ENCODE results near the gene RASGRP1. TPM values are rescaled to one million over a fixed set of nuclear protein-coding genes. Genes with fewer than 3 reads are reported as not detected.

The RASGRP1 gene
- total and polyA plus RNA-seq, 2 donors (not counting 1 experiment from before 2014, with no cell fraction given), result 1.6 TPM; not detected in 1

DNA sequence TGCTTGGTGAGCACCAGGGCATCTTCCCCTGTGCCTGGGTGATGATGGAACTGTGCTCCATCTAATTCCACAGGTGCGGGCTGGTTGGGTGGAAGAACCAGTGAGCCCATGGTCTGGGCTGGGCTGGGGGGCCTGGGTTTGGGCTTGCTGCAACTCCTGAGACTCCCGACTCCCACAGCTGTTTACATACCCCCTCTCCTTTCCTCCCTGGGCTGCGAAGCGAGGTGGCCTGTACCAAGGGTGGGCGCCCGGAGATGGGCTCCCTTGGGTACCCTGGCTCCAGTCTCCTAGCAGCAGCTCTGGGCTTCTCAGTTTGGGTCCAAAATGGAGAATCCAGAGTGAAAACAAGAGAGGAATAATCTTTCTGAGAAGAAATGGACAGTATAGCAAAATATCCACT lies 105.1 kb downstream of the RASGRP1 start:
- DNase-seq (ENCODE audit: low read depth in 2 of 2), result no peak
- TF ChIP-seq EZH2 (IDR thresholded peaks at IDR 0.05; ENCODE audit: low read length, missing control alignments), result no peak
- TF ChIP-seq, protein P1, sequence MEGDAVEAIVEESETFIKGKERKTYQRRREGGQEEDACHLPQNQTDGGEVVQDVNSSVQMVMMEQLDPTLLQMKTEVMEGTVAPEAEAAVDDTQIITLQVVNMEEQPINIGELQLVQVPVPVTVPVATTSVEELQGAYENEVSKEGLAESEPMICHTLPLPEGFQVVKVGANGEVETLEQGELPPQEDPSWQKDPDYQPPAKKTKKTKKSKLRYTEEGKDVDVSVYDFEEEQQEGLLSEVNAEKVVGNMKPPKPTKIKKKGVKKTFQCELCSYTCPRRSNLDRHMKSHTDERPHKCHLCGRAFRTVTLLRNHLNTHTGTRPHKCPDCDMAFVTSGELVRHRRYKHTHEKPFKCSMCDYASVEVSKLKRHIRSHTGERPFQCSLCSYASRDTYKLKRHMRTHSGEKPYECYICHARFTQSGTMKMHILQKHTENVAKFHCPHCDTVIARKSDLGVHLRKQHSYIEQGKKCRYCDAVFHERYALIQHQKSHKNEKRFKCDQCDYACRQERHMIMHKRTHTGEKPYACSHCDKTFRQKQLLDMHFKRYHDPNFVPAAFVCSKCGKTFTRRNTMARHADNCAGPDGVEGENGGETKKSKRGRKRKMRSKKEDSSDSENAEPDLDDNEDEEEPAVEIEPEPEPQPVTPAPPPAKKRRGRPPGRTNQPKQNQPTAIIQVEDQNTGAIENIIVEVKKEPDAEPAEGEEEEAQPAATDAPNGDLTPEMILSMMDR (conservative IDR thresholded peaks at IDR 0.05 in 1 of 2, IDR thresholded peaks at IDR 0.05 in 1 of 2; ENCODE audit: low read depth in 1 of 2, low read length in 2 of 2), result no peak
- Histone ChIP-seq H3K9ac (ENCODE audit: insufficient read depth, low read length) (no peak overlapping the region), H3K27me3 (ENCODE audit: control insufficient read depth, insufficient read depth, low read length) (no peaks in the 10 kb centered on the region), H4K20me1 (ENCODE audit: control insufficient read depth, extremely low read depth, insufficient read depth, low read length) (no peaks in the 10 kb centered on the region), H3K4me2 (ENCODE audit: extremely low read depth, insufficient read depth, low read length) (no peak overlapping the region), H2AFZ (ENCODE audit: low read length) (no peak overlapping the region), H3K36me3 (ENCODE audit: control insufficient read depth, insufficient read depth, low read length) (no peaks in the 10 kb centered on the region), H3K27ac (ENCODE audit: insufficient read depth, low read length) (no peak overlapping the region), H3K79me2 (ENCODE audit: control insufficient read depth, insufficient read depth, low read length) (peaks cover 71% of the 10 kb centered on the region), H3K9me3 (ENCODE audit: control insufficient read depth, insufficient read depth, low read depth, low read length) (no peaks in the 10 kb centered on the region), H3K4me3 (replicated peaks in 1 of 4; ENCODE audit: control extremely low read depth in 1 of 4, insufficient read depth in 1 of 4, low read depth in 3 of 4, low read length in 4 of 4) (no peak overlapping the region), H3K4me1 (ENCODE audit: control insufficient read depth, extremely low read depth, insufficient read depth, low read length) (peaks cover 5% of the 10 kb centered on the region)

GRCh38 chr15:38458646-38459045 lies 106.0 kb downstream of the RASGRP1 start:
- Histone ChIP-seq H3K9ac (ENCODE audit: insufficient read depth, low read length) (no peak overlapping the region), H3K27me3 (ENCODE audit: control insufficient read depth, insufficient read depth, low read length) (no peaks in the 10 kb centered on the region), H3K27ac (ENCODE audit: insufficient read depth, low read length) (no peak overlapping the region), H3K79me2 (ENCODE audit: control insufficient read depth, insufficient read depth, low read length) (peaks cover 73% of the 10 kb centered on the region), H3K9me3 (ENCODE audit: control insufficient read depth, insufficient read depth, low read depth, low read length) (no peaks in the 10 kb centered on the region), H2AFZ (ENCODE audit: low read length) (no peak overlapping the region), H3K36me3 (ENCODE audit: control insufficient read depth, insufficient read depth, low read length) (no peaks in the 10 kb centered on the region), H3K4me2 (ENCODE audit: extremely low read depth, insufficient read depth, low read length) (no peak overlapping the region), H3K4me3 (replicated peaks in 1 of 4; ENCODE audit: control extremely low read depth in 1 of 4, insufficient read depth in 1 of 4, low read depth in 3 of 4, low read length in 4 of 4) (no peak overlapping the region), H3K4me1 (ENCODE audit: control insufficient read depth, extremely low read depth, insufficient read depth, low read length) (peaks cover 5% of the 10 kb centered on the region), H4K20me1 (ENCODE audit: control insufficient read depth, extremely low read depth, insufficient read depth, low read length) (no peaks in the 10 kb centered on the region)
- TF ChIP-seq EZH2 (IDR thresholded peaks at IDR 0.05; ENCODE audit: low read length, missing control alignments), result no peak
- TF ChIP-seq, protein P1 (conservative IDR thresholded peaks at IDR 0.05 in 1 of 2, IDR thresholded peaks at IDR 0.05 in 1 of 2; ENCODE audit: low read depth in 1 of 2, low read length in 2 of 2), result no peak
- DNase-seq (ENCODE audit: low read depth in 2 of 2), result no peak

DNA sequence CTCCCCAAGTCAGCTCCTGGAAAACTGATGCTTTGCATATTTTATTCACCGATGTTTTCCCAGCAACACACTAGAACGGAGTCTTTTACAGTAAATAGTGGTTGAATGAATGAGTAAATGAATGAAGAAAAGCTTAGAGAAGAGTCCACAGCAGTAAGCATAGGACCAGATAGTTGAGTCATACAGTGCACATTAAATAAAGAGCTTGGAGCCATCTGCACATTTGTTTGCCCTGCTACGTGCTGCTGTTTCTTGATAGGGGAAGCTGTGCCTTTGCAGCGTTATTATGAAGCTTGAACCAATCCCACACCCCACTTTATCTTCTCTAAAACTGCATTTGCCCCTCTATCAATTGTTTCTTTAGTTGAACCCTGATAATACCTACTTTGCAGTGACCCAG lies 109.5 kb downstream of the RASGRP1 start:
- H3K9me3 ChIP-seq (ENCODE audit: control insufficient read depth, insufficient read depth, low read depth, low read length), result no peaks in the 10 kb centered on the region
- no peak for TF ChIP-seq EZH2 (IDR thresholded peaks at IDR 0.05; ENCODE audit: low read length, missing control alignments)
- TF ChIP-seq, protein P1 (conservative IDR thresholded peaks at IDR 0.05 in 1 of 2, IDR thresholded peaks at IDR 0.05 in 1 of 2; ENCODE audit: low read depth in 1 of 2, low read length in 2 of 2), result no peak
- peak in 1 of 2 donors; percentile 11 for DNase-seq (ENCODE audit: low read depth in 2 of 2)
- H3K36me3 ChIP-seq (ENCODE audit: control insufficient read depth, insufficient read depth, low read length), result no peaks in the 10 kb centered on the region
- H4K20me1 ChIP-seq (ENCODE audit: control insufficient read depth, extremely low read depth, insufficient read depth, low read length), result no peaks in the 10 kb centered on the region
- peak overlapping the region; percentile 89 for H3K27ac ChIP-seq (ENCODE audit: insufficient read depth, low read length)
- H3K4me3 ChIP-seq (replicated peaks in 1 of 4; ENCODE audit: control extremely low read depth in 1 of 4, insufficient read depth in 1 of 4, low read depth in 3 of 4, low read length in 4 of 4), result peak overlapping the region; percentile 91 to 98 (median 96)
- H3K4me1 ChIP-seq (ENCODE audit: control insufficient read depth, extremely low read depth, insufficient read depth, low read length), result peaks cover 3% of the 10 kb centered on the region
- H3K27me3 ChIP-seq (ENCODE audit: control insufficient read depth, insufficient read depth, low read length), result no peaks in the 10 kb centered on the region
- peak overlapping the region; percentile 94 for H3K9ac ChIP-seq (ENCODE audit: insufficient read depth, low read length)
- peaks cover 54% of the 10 kb centered on the region for H3K79me2 ChIP-seq (ENCODE audit: control insufficient read depth, insufficient read depth, low read length)
- peak overlapping the region; percentile 99 for H2AFZ ChIP-seq (ENCODE audit: low read length)
- peak overlapping the region; percentile 99 for H3K4me2 ChIP-seq (ENCODE audit: extremely low read depth, insufficient read depth, low read length)

Measured in fibroblast of lung (primary cell).